ENCODE data around the gene MDGA2.
"Not testable (repeated sequence)": the region's sequence is repeated elsewhere in the genome, so short reads cannot be mapped to it uniquely, and the experiment has no call there.

The MDGA2 gene

DNA sequence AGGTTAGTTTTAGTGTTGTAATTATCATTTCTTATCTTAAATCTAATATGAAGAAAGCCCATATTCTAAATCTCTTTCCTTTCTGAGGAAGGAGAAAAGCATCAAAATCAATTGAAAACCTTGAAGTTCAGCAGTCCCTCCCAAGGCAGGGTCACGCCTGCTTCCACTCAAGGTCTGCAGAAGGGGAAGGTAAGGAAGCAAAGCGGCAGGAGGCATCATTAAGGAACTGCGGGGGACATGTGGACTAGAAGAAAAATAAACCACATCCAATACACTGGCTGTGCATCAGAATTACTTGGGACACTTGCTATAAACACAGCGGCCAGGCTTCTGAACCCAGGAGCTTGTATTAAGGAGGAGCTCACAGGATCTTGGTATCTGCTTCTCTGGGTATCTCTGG lies 759.9 kb downstream of the MDGA2 start:
- not testable (repeated sequence) for DNase-seq (ENCODE audit: low spot score)

DNA sequence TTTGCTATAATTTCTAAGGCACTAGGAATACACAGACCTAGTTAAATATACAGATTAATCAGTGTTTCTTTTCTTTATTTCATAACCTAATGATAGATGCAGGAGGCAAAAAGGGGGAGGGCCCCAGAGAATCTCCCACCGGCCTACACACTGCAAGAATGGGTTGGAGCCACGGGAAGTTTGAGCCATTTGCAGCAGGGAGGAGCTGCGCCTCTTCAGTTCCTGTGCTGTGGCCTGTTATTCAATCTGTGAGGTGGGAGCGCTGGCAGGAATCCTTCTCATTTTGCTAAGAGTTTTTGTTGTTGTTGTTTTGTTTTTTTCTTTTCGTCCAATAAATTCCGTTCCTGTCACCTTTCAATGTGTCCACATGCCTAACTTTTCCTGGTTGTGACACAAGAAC lies 772.6 kb downstream of the MDGA2 start:
- no peak for DNase-seq (ENCODE audit: low spot score)

DNA sequence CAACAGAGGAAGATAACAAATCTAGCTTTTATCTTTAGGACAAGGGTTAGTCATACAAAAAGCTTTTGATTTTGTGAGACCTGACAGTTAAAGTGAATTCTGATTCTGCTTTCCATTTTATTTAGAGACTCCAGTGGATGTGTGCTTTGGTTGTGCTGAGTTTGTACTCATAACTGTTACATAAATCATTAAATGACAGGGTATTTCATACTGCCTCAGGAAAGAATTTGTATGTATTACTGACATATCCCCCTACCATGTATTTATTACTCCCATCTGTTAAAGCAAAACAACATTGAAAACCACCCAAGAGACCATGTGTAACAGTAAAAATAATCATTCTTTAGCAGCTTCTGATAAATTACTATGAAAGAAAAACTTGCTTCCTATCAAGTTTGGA lies 780.9 kb downstream of the MDGA2 start:
- DNase-seq (ENCODE audit: low spot score): no peak

DNA sequence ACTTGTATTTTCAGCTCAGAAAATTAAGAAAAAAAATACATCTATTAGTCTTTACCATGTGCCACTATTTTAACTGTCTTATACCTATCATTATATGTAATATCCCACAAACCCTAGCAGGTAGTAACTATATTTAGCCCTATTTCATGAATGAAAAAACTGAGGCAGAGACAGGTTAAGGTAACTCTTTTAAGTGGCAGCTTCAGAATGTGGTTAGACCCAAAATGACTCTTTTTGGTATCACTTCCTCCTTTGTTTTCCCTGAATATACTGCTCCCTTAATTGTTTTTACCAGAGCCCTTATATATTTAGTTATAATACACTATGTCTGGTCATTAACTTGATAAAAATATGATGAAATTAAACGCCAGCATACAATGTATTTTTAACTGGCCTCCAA lies 788.3 kb downstream of the MDGA2 start:
- DNase-seq (ENCODE audit: low spot score): no peak

DNA sequence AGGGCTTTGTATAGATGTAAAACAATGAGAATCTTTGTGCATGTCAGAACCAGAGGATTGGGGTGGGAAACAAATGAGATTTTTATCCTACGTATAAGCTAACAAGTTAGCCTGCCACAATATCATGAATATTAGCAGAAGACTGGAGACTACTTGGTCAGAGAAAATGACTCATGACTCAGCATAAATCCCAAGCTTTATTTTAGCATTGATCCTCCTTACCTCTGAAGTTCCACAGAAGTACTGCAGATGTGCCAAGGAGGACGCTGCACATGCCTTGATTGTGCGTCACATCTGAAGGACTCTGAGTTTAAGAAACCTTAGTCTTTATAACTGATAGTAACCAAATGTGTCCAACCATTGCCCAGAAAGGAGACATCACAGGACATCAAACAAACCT lies 789.8 kb downstream of the MDGA2 start:
- DNase-seq (ENCODE audit: low spot score): no peak

DNA sequence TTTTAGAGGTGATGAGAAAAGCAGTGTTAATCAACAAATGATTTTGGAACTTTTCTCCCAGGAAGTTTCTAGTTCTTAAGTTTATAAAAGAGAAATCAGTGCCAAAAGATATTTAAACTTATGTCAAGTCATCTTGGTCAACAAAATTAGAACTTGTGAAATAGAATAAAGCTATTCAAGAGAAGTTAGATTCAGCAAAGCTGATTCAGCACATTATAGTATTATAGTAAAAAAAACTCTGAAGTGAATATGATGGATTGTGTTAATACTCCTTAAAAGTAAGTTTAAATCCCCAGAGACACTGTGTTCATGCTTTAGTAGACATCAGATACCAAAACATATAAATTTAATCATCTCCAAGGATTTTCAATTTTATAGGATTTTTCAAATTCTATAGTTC lies 813.7 kb downstream of the MDGA2 start:
- no peak for DNase-seq (ENCODE audit: low spot score)

DNA sequence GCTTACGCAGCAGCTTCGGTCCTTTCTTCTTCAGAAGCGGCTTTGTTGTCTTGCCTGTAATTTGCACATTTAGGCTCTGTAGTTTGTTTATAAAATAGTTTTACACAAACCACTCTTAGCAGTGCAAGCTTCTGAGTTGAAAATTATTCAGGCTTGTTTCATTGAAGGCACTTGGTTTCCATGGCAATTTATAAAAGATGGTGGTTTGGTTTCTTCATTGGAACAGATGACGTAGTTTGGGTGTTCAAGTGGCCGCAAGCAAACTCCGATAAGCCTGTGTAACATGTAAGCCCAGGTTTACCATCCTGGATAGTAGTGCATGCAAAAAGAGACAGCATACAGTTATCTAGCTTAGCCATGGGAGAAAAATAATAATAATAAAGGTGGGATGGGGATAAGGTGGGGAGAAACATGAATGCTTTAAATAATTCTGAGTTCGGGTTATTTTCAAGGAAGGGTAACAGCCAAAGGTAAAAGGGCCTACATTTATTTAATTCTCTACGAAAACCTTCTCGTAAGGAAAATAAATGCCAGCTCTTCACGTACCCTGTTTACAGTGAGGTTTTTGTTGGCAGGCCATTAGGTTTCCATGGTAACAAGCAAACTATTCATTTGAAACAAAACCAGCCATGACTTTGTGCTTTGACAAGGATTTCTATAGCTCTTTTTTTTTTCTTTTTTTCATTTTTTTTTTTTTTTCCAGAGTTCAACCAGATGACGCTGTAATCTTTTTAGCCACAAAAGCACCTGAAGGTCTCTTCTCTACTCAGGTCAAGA lies 834.3 kb downstream of the MDGA2 start:
- no peak for DNase-seq (ENCODE audit: low spot score)

DNA sequence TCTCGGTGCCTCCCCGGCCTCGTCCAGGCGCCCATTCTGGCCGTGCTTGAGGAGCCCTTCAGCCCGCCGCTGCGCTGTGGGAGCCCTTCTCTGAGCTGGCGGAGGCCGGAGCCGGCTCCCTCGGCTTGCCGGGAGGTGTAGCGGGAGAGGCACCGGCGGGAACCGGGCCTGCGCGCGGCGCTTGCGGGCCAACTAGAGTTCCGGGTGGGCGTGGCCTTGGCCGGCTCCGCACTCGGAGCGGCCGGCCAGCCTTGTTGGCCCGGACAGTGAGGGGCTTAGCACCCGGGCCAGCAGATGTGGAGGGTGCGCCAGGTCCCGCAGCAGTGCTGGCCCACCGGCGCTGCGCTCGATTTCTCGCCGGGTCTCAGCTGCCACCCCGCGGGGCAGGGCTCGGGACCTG lies 855.1 kb downstream of the MDGA2 start:
- DNase-seq (ENCODE audit: low spot score): no peak

DNA sequence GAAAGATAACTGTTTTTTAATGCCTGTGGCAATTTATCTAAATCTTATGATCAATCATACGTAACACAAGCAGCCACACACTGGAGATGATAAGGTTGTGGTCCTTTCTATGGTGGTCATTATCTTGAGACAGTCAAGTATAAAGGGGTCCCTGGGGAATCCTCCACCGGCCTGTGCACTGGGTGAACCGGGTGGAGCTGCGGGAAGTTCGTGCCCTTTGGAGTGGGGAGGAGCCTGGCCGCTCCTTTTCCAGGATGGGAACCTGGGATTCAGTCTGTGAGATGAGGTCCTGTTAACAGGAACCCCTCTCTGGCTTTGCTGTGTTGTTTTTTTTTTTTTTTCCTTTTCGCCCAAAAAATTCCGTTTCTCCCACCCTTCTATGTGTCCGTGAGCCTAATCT lies 856.3 kb downstream of the MDGA2 start:
- no peak for DNase-seq (ENCODE audit: low spot score)

DNA sequence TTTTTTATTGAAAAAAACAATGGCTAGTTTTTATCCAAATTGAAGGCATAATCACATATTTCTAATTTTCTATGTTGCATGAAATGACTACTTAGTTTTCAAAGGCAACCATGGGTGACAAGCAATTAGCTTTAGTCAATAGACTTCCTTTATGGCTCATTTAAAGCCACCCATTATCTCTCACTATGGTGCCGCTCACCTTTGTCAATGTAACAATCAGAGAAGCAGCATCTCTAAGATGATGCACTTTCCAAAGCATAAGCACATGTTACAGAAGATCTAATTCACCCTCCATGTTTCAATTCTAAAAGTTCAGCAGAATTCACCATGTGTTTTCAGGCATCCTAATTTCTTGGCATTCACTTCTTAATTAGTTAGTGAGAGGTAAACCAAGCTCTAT lies 857.3 kb downstream of the MDGA2 start:
- DNase-seq (ENCODE audit: low spot score): no peak

DNA sequence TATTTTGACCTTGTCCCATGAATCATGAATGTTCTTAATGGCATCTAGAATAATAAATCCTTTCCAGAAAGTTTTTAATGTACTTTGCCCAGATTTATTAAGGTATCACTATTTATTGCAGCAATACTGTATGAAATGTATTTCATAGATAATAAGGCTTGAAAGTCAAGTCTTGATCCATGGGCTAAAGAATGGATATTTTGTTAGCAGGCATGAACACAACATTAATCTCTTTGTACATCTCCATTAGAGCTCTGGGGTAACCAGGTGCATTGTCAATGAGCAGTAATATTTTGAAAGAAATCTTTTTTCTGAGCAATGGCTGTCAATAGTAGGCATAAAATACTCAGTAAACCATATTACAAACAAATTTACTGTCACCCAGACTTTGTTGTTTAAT lies 882.3 kb downstream of the MDGA2 start:
- no peak for DNase-seq (ENCODE audit: low spot score)

Data from AG20443 (cell line).